Stimulated activated CD8-positive, alpha-beta memory T cell treated with anti-CD3 and anti-CD28 coated beads, Interleukin-7, amount 100 ng/mL, for 48 hours (primary cell): Measurements from ENCODE around the gene PRPF4.

Experiments used
- DNase-seq, 2 donors: peaks; one replicate each; pipeline ENCODE4 v3.0.0-alpha.2; 2020; ENCODE audit warnings: low read depth in 1 of 2; ENCODE audit errors: extremely low read depth in 1 of 2

The PRPF4 gene

DNA sequence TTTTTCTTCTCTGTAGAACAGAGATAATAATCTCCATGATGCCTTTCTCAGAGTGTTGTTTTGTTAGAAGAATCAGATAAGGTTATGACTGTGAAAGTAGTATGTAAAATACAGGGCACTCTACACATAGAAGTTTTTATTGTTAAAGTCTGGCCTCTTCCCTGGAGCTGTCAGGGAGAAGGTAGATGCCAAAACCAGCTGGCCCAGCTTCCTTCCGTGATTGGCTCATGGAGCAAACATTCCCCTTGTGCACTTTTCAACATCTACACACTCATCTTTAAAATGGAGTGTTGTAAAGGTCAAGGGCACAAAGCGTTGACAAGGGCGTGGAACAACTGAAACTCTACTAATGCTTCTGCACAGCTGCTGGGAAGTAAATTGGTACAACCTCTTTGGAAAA is 35.1 kb downstream of the PRPF4 start:
- DNase-seq, result no peak

DNA sequence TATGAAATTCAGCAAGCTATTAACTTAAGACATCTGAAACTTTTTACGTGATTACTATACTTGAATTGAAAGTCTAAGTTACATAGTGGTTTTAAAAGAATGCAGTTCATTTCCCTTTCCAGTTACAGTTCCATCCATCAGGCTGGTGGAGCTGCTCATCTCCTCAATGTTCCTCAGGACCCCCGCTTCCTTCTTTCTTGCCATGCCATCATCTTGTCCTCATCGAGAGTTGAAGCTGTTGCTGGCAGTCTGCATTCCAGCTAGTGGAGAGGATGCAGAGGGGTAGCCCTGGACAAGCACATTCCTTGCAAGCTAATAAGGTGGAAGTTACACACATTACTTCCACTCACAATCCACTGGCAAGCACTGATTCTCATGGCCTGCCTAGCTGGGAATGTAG is 36.5 kb downstream of the PRPF4 start:
- DNase-seq, result no peak

DNA sequence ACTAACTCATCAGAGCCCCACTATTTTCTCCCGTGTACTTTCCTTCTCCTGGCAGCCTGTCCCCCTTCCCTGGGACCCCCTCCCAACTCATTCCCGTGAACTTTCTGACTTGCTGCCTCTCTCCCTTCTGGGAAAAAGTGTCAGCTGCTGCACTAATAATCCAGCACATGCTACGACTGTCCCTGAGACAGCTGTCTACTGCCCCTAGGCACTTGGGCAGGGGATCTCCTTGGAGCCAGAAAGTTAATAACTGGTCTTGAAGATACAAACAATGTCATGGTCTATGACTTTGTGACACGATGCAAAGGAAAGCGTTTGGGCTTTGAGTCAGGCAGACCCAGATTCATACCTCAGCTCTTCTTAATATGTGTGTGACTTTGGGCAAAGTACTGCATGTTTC is 37.8 kb downstream of the PRPF4 start:
- DNase-seq, result no peak

DNA sequence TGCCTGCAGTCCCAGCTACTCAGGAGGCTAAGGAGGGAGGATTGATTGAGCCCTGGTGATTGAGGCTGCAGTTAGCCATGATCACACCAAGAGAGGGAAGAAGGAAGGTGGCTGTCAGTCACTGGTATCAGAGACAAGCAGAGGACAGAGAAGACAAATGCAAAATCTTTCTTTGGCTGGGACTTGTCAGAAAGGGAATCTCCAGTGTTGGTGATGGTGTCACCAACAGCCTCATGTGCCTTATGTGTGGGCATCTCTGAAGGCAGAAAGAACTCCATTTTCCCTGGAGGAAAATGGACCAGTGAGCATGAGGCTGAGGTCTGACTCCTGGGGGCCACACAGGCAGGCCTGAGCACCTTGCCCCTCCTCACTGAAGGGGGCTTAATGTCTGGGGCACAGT is 39.8 kb downstream of the PRPF4 start:
- no peak for DNase-seq

DNA sequence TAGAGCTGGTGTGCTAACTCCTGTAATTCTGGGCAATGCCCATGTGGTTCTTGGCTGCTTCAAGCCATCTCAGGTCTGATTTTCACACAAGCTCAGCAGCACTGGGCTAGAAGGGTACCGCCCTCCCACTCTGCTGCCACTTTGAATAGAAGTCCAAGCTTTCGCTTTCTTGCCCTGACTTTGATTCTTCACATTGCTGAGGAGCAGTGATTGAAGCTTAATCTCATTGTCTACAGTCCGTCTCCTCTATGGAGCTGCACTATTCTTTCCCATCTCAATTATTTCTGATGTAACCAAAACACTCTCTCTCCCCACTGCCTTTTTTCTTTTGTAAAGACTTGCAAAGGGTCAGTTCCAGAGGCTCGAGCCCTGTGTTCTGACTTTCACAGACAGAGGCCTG is 40.6 kb downstream of the PRPF4 start:
- no peak for DNase-seq

DNA sequence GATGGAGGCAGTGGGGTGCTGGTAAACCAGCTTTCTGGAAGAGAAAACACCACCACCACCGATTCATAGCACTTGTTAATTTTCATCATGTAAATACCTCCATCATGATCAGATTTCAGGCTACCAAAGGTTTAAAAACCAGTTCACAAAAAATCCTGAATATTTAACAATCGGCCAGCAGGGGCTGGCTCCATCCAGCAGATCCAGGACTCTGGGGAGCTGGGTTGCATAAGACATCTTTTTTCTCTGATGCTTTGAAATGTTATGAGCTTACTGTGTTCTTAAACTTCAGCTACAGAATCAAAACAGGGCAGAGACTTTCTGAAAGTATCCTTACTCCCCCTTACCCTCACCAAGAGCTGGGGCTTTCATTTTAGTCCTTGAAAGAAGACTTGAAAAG is 42.3 kb downstream of the PRPF4 start:
- DNase-seq, result no peak

DNA sequence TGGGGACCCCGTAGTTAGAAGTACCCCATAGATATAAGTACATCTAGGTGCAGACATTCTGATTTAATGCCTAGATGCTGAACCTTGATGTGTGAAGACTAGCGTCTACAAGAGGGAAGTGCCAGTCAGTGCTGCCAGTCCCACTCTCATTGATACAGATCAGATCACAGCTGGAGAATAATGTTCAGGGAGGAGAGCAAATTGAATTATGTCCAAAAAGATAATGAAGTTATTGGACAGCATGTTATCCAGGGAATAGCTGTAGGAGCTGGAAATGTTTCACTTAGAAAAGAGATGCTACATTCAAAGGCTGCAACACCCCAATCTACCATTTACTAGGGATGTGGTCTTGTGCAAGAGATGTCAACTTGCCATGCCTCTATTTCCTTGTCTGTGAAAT is 43.6 kb downstream of the PRPF4 start:
- DNase-seq, result no peak

DNA sequence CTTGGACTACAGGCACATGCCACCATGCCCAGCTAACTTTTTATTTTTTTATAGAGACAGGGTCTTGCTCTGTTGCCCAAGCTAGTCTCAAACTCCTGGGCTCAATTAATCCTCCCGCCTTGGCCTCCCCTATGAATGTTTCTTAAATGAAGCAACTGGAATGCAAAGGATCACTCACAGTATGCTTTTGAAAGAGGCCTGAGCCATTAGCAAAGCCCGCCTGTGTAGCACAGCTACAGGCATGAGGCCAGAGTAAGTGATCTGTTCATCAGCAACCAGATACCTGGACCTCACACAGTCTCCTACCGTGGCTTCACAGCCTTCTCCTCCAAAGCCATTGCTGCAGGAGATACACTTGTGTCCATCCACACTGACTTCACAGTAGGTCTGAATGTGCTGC is 44.6 kb downstream of the PRPF4 start:
- DNase-seq, result no peak

DNA sequence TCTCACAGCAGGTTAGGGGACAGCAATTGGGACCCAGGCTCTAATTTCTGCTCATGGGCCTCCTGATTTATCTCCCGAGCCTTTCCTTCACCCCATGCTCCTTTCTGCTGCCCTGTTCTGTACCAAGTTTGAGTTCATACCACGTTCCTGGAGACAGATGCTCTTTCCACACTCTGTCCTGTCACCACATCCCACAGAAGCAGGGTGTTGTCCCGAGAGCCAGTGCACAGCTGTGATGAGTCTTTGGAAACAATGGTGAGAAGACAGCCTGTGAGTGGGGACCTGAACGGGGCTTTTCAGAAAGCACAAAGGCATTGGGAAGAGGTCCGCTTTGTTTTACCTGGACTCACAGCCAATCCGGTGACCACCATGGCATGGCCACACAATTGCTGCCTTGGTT is 47.2 kb downstream of the PRPF4 start:
- DNase-seq, result no peak

DNA sequence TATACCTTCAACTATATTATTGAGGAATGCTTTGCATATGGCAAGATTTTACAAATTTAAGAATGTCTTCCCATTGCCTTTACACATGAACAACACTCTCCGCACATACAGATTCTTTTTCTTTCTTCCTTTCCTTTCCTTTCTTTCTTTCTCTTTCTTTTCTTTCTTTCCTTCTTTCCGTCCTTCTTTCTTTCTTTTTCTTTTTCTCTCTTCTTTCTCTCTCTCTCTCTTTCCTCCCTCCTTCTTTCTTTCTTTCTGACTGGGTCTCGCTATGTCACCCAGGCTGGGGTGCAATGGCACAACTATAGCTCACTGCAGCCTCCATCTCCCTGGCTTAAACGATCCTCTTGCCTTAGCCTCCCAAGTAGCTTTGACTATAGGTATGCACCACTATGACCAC is 50.8 kb downstream of the PRPF4 start:
- DNase-seq, result no peak

DNA sequence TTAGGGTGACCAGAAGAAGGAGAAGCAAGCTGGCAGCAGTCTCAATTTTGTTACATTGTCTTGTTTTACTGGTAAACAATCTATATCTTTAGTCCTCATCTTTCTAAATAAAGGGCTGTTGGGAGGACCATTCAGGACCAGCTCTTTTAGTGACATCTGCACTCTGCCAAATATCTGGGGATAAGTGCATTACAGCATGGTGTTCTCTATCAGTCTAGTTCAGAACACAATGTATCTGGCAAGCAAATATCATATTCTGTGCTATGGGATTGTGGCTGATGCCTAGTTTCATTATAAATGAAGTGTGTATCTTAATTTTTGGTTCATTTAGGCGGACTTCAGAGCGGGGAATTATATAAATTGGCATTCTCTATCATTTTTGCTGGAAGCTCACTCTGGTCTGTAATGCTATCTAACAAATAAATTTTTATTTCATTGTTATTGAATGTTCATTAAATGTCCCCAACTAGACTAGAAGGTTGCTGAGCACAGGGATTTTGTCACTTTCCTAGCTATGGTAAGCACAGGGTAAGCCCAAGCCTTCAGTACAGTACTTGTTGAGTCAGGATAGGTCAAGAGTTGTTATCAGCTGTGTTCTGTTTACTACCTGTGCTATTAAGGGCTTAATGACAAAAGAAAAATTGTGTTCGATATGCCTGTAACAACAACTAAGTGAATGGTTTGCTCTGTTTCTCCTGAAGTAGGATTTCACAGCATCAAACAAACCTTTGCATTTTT is 52.8 kb downstream of the PRPF4 start:
- no peak for DNase-seq

DNA sequence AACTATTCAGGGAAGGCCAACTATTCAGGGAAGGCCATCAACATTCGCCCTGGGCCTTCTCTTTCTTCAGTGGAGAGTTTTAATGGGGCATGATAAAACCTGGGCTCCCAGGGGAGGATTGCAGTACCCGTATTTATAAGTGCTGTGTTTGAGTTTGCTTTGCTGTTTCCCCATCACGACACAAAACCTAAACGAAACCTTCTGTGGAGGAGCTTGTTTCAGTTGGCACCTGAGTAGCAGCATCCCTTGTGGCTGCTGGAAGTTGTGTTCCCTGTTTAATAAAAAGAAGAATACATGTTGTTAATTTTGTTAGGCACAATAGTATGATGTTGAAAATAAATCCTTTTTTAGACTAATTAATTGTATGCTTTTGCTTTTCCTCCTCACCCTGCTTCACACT is 56.3 kb downstream of the PRPF4 start:
- no peak for DNase-seq

DNA sequence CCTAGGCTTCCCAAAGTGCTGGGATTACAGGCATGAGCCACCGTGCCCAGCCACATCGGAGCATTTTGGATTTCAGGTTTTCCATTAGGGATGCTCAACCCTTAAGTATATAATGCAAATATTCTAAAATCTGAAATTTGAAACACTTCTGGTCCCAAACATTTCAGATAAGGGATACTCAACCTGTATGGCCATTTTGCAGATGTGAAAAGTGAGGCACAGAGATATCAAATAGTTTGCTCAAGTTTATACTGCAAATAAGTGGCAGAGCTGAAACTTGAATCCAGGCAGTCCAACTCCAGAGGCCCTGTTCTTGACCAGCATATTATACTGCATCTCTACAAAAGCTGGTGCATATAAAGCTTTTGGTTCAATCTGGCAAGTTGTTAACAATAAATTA is 62.3 kb downstream of the PRPF4 start:
- no peak for DNase-seq

DNA sequence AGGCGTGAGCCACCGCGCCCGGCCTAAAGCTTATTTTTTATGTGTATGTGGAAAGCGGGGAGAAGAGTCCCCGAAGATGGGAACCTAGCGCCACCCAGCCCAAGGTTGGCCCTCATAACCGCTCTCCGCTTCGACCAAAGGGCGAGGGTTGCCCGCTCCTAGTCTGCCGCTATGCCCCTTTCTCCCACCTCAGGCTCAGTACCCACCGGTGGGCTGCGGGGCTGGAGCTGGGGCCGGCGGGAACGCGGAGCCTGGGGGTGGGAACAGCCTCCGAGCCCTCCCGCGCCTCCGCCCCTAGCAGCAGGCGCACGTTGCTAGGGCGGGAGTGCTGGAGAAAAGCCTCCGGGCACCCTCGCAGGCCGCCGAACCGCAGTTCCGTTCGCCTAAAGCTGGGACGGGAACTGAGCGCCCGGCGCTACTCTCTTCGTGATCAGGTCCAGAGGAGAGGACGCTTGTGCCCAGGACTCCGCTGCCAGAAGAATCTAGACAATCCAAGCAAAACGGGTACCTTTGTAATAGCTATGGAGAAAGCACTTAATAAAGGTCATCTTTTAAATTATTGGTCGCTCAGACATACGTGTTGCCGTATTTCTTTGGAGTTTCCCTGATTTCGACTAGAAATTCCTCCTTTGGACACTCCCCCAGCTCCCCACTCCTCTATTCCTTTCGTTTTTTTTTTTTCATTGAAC is 64.7 kb downstream of the PRPF4 start, which contains the start of gene WDR31:
TSS of gene WDR31 (minus strand) at position 265 of the 689 bp plus-strand sequence. CDS start 8,253 bp downstream, outside the sequence.
- peak; percentile 70 to 74 for DNase-seq

DNA sequence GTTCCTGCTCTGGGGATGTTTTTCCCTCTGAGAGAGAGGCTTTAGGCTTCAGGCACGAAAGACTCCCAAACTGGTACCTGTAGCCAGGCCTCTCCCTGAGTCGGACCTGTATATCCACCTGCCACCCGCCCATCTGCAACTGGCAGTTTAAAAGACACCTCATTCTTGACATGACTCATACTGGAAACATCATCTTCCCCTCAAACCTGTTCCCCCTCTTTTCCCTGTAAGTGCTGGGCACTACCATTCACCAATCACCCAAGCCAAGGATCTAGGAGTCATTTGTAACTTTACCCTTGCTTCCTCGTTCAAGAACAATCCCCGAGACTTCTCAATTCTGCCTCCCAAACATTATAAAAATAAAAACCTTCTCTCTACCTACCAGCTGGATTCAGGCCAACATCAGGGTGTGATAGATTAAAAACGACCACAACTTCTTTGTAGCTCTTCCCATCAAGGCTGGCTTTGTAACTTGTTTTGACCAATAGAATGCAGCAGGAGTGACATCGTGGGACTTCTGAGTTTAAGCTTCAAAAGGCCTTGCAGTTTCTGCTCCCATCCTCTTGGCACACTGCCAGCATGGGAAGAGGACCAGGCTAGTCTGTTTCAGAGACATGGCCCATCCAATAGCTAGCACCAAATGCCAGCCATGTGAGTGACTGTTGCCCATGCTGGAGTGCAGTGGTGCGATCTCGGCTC is 66.4 kb downstream of the PRPF4 start:
- no peak for DNase-seq
